DOHH2 (cell line): Measurements from ENCODE around the gene FAN1.

ENCODE experiments used
- H3F3A ChIP-seq: fragments of 200-600 bp; sonication (generic), shearing (Covaris generic); 2 replicates; pipeline ENCODE4 v1.6.0; 2016; ENCODE audit warnings: antibody characterized with exemption, mild to moderate bottlenecking; ENCODE audit not compliant: control insufficient read depth, insufficient read depth
- H3K27ac ChIP-seq: fragments of 200-600 bp; sonication (generic); 2 replicates; pipeline ENCODE4 v1.5.1; 2014; ENCODE audit warnings: low read depth, mild to moderate bottlenecking, low read length, moderate library complexity
- H3K27me3 ChIP-seq: fragments of 200-600 bp; sonication (generic); 2 replicates; pipeline ENCODE4 v1.6.1; 2014; ENCODE audit warnings: mild to moderate bottlenecking, low read length, mixed read lengths; ENCODE audit not compliant: control insufficient read depth
- H3K36me3 ChIP-seq: fragments of 200-600 bp; sonication (generic); 2 replicates; pipeline ENCODE4 v1.6.1; 2014; ENCODE audit warnings: mild to moderate bottlenecking, low read length, moderate library complexity, mixed read lengths; ENCODE audit not compliant: control insufficient read depth
- H3K4me1 ChIP-seq: fragments of 200-600 bp; sonication (generic); 2 replicates; pipeline ENCODE4 v1.6.1; 2014; ENCODE audit warnings: mild to moderate bottlenecking, low read length, mixed read lengths; ENCODE audit not compliant: control insufficient read depth
- H3K4me2 ChIP-seq: fragments of 200-600 bp; sonication (generic); 2 replicates; pipeline ENCODE4 v1.6.0; 2014; ENCODE audit warnings: mild to moderate bottlenecking, low read length, moderate library complexity
- H3K4me3 ChIP-seq: fragments of 200-600 bp; sonication (generic); 2 replicates; pipeline ENCODE4 v1.5.1; 2014; ENCODE audit warnings: mild to moderate bottlenecking, low read length, mixed read lengths
- H3K79me2 ChIP-seq: fragments of 200-600 bp; sonication (generic); 2 replicates; pipeline ENCODE4 v1.6.1; 2014; ENCODE audit warnings: mild to moderate bottlenecking, low read length, mixed read lengths; ENCODE audit not compliant: control insufficient read depth
- H3K9me2 ChIP-seq: fragments of 200-600 bp; sonication (generic); replicated peaks from 2 replicates; pipeline ENCODE4 v1.6.1; 2014; ENCODE audit warnings: mild to moderate bottlenecking, low read length, mixed read lengths; ENCODE audit not compliant: control insufficient read depth
- H3K9me3 ChIP-seq: fragments of 200-600 bp; sonication (generic); 2 replicates; pipeline ENCODE4 v1.6.1; 2014; ENCODE audit warnings: antibody characterized with exemption, low read length, mixed read lengths; ENCODE audit not compliant: control insufficient read depth, insufficient read depth
- H4K20me1 ChIP-seq: fragments of 200-600 bp; sonication (generic); 2 replicates; pipeline ENCODE4 v1.6.0; 2014; ENCODE audit warnings: low read depth, mild to moderate bottlenecking, antibody characterized with exemption, low read length, moderate library complexity; ENCODE audit not compliant: control insufficient read depth, insufficient read depth
- CTCF ChIP-seq: fragments of 200-600 bp; sonication (generic); IDR thresholded peaks from one replicate; pipeline ENCODE4 v1.5.1; 2014; ENCODE audit warnings: antibody characterized with exemption, mild to moderate bottlenecking, low read depth, low read length; ENCODE audit not compliant: poor library complexity, severe bottlenecking
- EZH2phosphoT487 ChIP-seq: fragments of 200-600 bp; sonication (generic); IDR thresholded peaks from 2 replicates; pipeline ENCODE4 v1.6.1; 2017; ENCODE audit warnings: borderline replicate concordance, mild to moderate bottlenecking, antibody characterized with exemption, low read length, moderate library complexity, mixed read lengths

The FAN1 gene

GRCh38 chr15:30870681-30871080 is 33.0 kb upstream of the FAN1 start:
- Histone ChIP-seq H3K4me1 (no peaks in the 10 kb centered on the region), H3K4me3 (no peak overlapping the region), H4K20me1 (no peaks in the 10 kb centered on the region), H3K27ac (no peak overlapping the region), H3K9me2 (no peaks in the 10 kb centered on the region), H3K9me3 (no peaks in the 10 kb centered on the region), H3K4me2 (no peak overlapping the region), H3K36me3 (no peaks in the 10 kb centered on the region), H3K79me2 (no peaks in the 10 kb centered on the region), H3K27me3 (peaks cover 3% of the 10 kb centered on the region; the same call in 1 of the 2 replicates), H3F3A (no peaks in the 10 kb centered on the region)
- TF ChIP-seq CTCF (no peak), EZH2phosphoT487 (no peak)

GRCh38 chr15:30872341-30872748 is 31.4 kb upstream of the FAN1 start:
- Histone ChIP-seq H3K36me3 (no peaks in the 10 kb centered on the region), H3F3A (no peaks in the 10 kb centered on the region), H3K79me2 (no peaks in the 10 kb centered on the region), H3K27ac (no peak overlapping the region), H3K4me2 (no peak overlapping the region), H3K27me3 (no peaks in the 10 kb centered on the region), H4K20me1 (no peaks in the 10 kb centered on the region), H3K9me2 (no peaks in the 10 kb centered on the region), H3K4me3 (no peak overlapping the region), H3K9me3 (no peaks in the 10 kb centered on the region), H3K4me1 (no peaks in the 10 kb centered on the region)
- TF ChIP-seq EZH2phosphoT487 (no peak), CTCF (no peak)

- Histone ChIP-seq H3K4me3 (no peak overlapping the region), H4K20me1 (no peaks in the 10 kb centered on the region), H3K79me2 (no peaks in the 10 kb centered on the region), H3K9me3 (no peaks in the 10 kb centered on the region; the same call in 1 of the 2 replicates), H3K27ac (no peak overlapping the region), H3K4me1 (no peaks in the 10 kb centered on the region), H3K36me3 (no peaks in the 10 kb centered on the region), H3K4me2 (no peak overlapping the region), H3F3A (no peaks in the 10 kb centered on the region), H3K9me2 (no peaks in the 10 kb centered on the region), H3K27me3 (no peaks in the 10 kb centered on the region)
- TF ChIP-seq EZH2phosphoT487 (no peak), CTCF (no peak)
These were observed 26.6 kb upstream of the FAN1 start for GRCh38 chr15:30877070-30877469.

GRCh38 chr15:30878515-30878914 is 25.2 kb upstream of the FAN1 start:
- no peaks in the 10 kb centered on the region; the same call in 1 of the 2 replicates for H3K9me3 ChIP-seq
- H3K4me3 ChIP-seq = no peak overlapping the region
- no peak overlapping the region for H3K4me2 ChIP-seq
- H3F3A ChIP-seq = no peaks in the 10 kb centered on the region
- H3K36me3 ChIP-seq = no peaks in the 10 kb centered on the region
- no peaks in the 10 kb centered on the region for H4K20me1 ChIP-seq
- H3K27ac ChIP-seq = no peak overlapping the region
- H3K4me1 ChIP-seq = no peaks in the 10 kb centered on the region
- no peaks in the 10 kb centered on the region for H3K27me3 ChIP-seq
- TF ChIP-seq EZH2phosphoT487 (no peak), CTCF (no peak)
- H3K9me2 ChIP-seq = no peaks in the 10 kb centered on the region
- no peaks in the 10 kb centered on the region for H3K79me2 ChIP-seq
